Prostate gland (tissue), 2 donors: ENCODE results near the gene OVOL1. TPM values are rescaled to one million over a fixed set of nuclear protein-coding genes. Genes with fewer than 3 reads are reported as not detected.

Experiments used
- DNase-seq: peaks from one replicate; pipeline ENCODE4 v3.0.0-alpha.2; 2019; ENCODE audit warnings: low spot score
- H3K27ac ChIP-seq, 2 donors: fragments of 200-600 bp; sonication (generic); 2 replicates each; pipeline ENCODE4 v1.5.1; 2017 to 2019
- H3K27me3 ChIP-seq: fragments of 200-600 bp; sonication (generic); replicated peaks from 2 replicates; pipeline ENCODE4 v1.5.1; 2019; ENCODE audit not compliant: insufficient read depth
- H3K36me3 ChIP-seq, 2 donors: fragments of 200-600 bp; sonication (generic); 1 replicate in 1 of 2; 2 replicates in 1 of 2; pipeline versions ENCODE4 v1.5.1 to v1.8.1; 2017 to 2019
- H3K4me1 ChIP-seq: fragments of 200-600 bp; sonication (generic); replicated peaks from 2 replicates; pipeline ENCODE4 v1.5.1; 2019
- H3K4me3 ChIP-seq, 2 donors: fragments of 200-600 bp; sonication (generic); 2 replicates each; pipeline ENCODE4 v1.5.1; 2017 to 2019
- H3K9me3 ChIP-seq: fragments of 200-600 bp; sonication (generic); 2 replicates; pipeline ENCODE4 v1.5.1; 2017
- POLR2A ChIP-seq: fragments of 450-650 bp; IDR thresholded peaks from one replicate; pipeline ENCODE4 v1.6.1; 2016; ENCODE audit warnings: antibody characterized with exemption, mild to moderate bottlenecking
- POLR2AphosphoS5 ChIP-seq: sonication (generic); formaldehyde crosslinking; IDR thresholded peaks from one replicate; pipeline ENCODE4 v1.6.1; 2017; ENCODE audit warnings: antibody characterized with exemption
- WGBS: methylation state at CpG from one replicate; pipeline ENCODE4 v1.1.5; 2018; 5-methylcytosine and 5-hydroxymethylcytosine counted together
- intact Hi-C: fragments of 100-400 bp; cut with DNase I; formaldehyde crosslinking; loops from one replicate; pipeline ENCODE4 v1.14.2; 2022
- total RNA-seq, 2 donors: library from RNA; depleted of rRNA; stranded (reverse); fragments of >200 nt; gene quantifications; one replicate each; pipeline ENCODE4 v1.1.0, GENCODE V29; 2016
- TF ChIP-seq, protein P1 (sequence below), 4 experiments: fragments of 200-600 bp in 2 of 4; fragments of 450-650 bp in 2 of 4; sonication (generic) in 2 of 4; IDR thresholded peaks; 1 replicate in 3 of 4; 2 replicates in 1 of 4; pipeline ENCODE4 v1.5.1; 2016 to 2019; ENCODE audit warnings: antibody characterized with exemption in 4 of 4, mild to moderate bottlenecking in 2 of 4, moderate library complexity in 2 of 4

OVOL1 gene
- total RNA-seq, 2 donors from 2014 or later = 2.7 to 8.5 TPM

DNA sequence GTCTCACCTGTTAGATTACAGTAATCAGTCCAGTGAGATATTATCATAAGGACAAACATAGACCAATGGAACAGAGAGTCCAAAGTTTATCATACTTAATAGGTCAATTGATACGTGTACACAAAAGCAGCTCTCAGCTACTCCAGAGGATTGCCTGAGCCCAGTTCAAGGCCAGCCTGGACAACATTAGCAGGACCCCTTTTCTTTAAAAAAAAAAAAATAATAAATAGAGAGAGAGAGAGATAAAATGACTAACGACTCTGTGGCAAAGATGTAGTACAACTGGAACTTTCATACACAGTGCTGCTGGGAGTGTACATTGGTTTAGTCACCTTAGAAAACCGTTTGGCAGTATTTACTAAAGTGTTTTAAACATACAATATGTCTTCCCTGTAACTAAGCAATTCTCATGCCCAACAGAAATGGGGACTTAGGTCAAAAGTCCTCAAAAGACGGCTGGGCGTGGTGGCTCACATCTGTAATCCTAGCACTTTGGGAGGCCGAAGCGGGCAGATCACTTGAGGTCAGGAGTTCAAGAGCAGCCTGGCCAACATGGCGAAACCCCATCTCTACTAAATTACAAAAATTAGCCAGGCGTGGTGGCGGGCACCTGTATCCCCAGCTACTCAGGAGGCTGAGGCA, 57.5 kb downstream of the OVOL1 start:
- no peak for TF ChIP-seq POLR2A
- TF ChIP-seq, protein P1, sequence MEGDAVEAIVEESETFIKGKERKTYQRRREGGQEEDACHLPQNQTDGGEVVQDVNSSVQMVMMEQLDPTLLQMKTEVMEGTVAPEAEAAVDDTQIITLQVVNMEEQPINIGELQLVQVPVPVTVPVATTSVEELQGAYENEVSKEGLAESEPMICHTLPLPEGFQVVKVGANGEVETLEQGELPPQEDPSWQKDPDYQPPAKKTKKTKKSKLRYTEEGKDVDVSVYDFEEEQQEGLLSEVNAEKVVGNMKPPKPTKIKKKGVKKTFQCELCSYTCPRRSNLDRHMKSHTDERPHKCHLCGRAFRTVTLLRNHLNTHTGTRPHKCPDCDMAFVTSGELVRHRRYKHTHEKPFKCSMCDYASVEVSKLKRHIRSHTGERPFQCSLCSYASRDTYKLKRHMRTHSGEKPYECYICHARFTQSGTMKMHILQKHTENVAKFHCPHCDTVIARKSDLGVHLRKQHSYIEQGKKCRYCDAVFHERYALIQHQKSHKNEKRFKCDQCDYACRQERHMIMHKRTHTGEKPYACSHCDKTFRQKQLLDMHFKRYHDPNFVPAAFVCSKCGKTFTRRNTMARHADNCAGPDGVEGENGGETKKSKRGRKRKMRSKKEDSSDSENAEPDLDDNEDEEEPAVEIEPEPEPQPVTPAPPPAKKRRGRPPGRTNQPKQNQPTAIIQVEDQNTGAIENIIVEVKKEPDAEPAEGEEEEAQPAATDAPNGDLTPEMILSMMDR (IDR thresholded peaks at IDR 0.05) = no peak
- no peak for TF ChIP-seq POLR2AphosphoS5
- WGBS = 79% methylated on average over 10 of the region's 10 CpGs
- intact Hi-C loops = no loop called here
- no peaks in the 10 kb centered on the region for H3K9me3 ChIP-seq
- no peaks in the 10 kb centered on the region for H3K27me3 ChIP-seq
- no peaks in the 10 kb centered on the region for H3K36me3 ChIP-seq
- no peak overlapping the region for H3K27ac ChIP-seq
- no peak overlapping the region for H3K4me3 ChIP-seq
- no peaks in the 10 kb centered on the region for H3K4me1 ChIP-seq
- no peak for DNase-seq

Other genes with a start within 250 kb of the OVOL1 start
- gene LTBP3, start 228.7 kb upstream of the OVOL1 start, total RNA-seq = 100 to 1,000 TPM; 220 to 234 TPM
- 10 to 100 TPM; 72.8 to 98.1 TPM for gene ZNRD2, start 216.6 kb upstream of the OVOL1 start, total RNA-seq
- gene FAM89B, start 214.5 kb upstream of the OVOL1 start, total RNA-seq = 10 to 100 TPM; 68.6 to 92.6 TPM
- 10 to 100 TPM; 68.2 to 98.7 TPM for gene EHBP1L1, start 211.0 kb upstream of the OVOL1 start, total RNA-seq
- under 1 TPM in 1 of 2 donors, not detected in 1; 0.74 TPM for gene KCNK7, start 191.3 kb upstream of the OVOL1 start, total RNA-seq
- 10 to 100 TPM; 42.7 to 67.9 TPM for gene MAP3K11, start 172.8 kb upstream of the OVOL1 start, total RNA-seq
- 10 to 100 TPM; 32.0 to 67.9 TPM for gene PCNX3, start 171.3 kb upstream of the OVOL1 start, total RNA-seq
- gene SIPA1, start 149.0 kb upstream of the OVOL1 start, total RNA-seq = 10 to 100 TPM; 38.2 to 45.2 TPM
- gene RELA, start 124.1 kb upstream of the OVOL1 start, total RNA-seq = 10 to 100 TPM; 51.8 to 98.4 TPM
- gene KAT5, start 74.8 kb upstream of the OVOL1 start, total RNA-seq = 100 to 1,000 TPM in 1 of 2 donors, 10 to 100 TPM in 1; 74.8 to 107 TPM
- 100 to 1,000 TPM in 1 of 2 donors, 10 to 100 TPM in 1; 78.0 to 166 TPM for gene RNASEH2C, start 66.3 kb upstream of the OVOL1 start, total RNA-seq
- 10 to 100 TPM; 15.4 to 18.8 TPM for gene AP5B1, start 6.1 kb upstream of the OVOL1 start, total RNA-seq
- gene SNX32, start 46.9 kb downstream of the OVOL1 start, total RNA-seq = under 1 TPM in 1 of 2 donors, not detected in 1; 0.91 TPM
- 100 to 1,000 TPM; 654 to 731 TPM for gene CFL1, start 71.1 kb downstream of the OVOL1 start, total RNA-seq
- gene MUS81, start 73.4 kb downstream of the OVOL1 start, total RNA-seq = 10 to 100 TPM; 64.3 to 68.6 TPM
- 10 to 100 TPM; 40.0 to 84.5 TPM for gene EFEMP2, start 85.7 kb downstream of the OVOL1 start, total RNA-seq
- gene CTSW, start 92.8 kb downstream of the OVOL1 start, total RNA-seq = 1 to 10 TPM; 1.3 to 1.8 TPM
- gene FIBP, start 101.4 kb downstream of the OVOL1 start, total RNA-seq = 100 to 1,000 TPM in 1 of 2 donors, 10 to 100 TPM in 1; 87.7 to 151 TPM
- gene CCDC85B, start 103.6 kb downstream of the OVOL1 start, total RNA-seq = 10 to 100 TPM; 40.4 to 55.0 TPM
- 1 to 10 TPM; 2.6 to 3.4 TPM for gene FOSL1, start 113.3 kb downstream of the OVOL1 start, total RNA-seq
- gene C11orf68, start 132.0 kb downstream of the OVOL1 start, total RNA-seq = 10 to 100 TPM; 30.1 to 54.6 TPM
- 100 to 1,000 TPM; 101 to 127 TPM for gene DRAP1, start 132.4 kb downstream of the OVOL1 start, total RNA-seq
- gene TSGA10IP, start 158.4 kb downstream of the OVOL1 start, total RNA-seq = under 1 TPM in 1 of 2 donors, not detected in 1; 0.68 TPM
- gene SART1, start 174.7 kb downstream of the OVOL1 start, total RNA-seq = 10 to 100 TPM; 36.7 to 76.6 TPM
- 10 to 100 TPM; 33.6 to 37.3 TPM for gene EIF1AD, start 215.1 kb downstream of the OVOL1 start, total RNA-seq
- gene BANF1, start 215.4 kb downstream of the OVOL1 start, total RNA-seq = 10 to 100 TPM; 59.4 to 78.8 TPM
- 1 to 10 TPM in 1 of 2 donors, under 1 TPM in 1; 0.36 to 6.5 TPM for gene CST6, start 224.9 kb downstream of the OVOL1 start, total RNA-seq
- under 1 TPM in 1 of 2 donors, not detected in 1; 0.85 TPM for gene CATSPER1, start 239.4 kb downstream of the OVOL1 start, total RNA-seq